HG02981 (cell line): Measurements from ENCODE around the gene SCFD2.
"Not testable (repeated sequence)": the region's sequence is repeated elsewhere in the genome, so short reads cannot be mapped to it uniquely, and the experiment has no call there.

ENCODE experiments used
- ATAC-seq: cut with Tn5 transposase; IDR thresholded peaks from one replicate; pipeline ENCODE4 v1.9.1; 2021; ENCODE audit warnings: mild to moderate bottlenecking, moderate library complexity; ENCODE audit not compliant: unreplicated experiment

The SCFD2 gene

GRCh38 chr4:53150631-53151488 is 215.0 kb downstream of the SCFD2 start:
- ATAC-seq, result no peak

- ATAC-seq, result no peak
Measured at GRCh38 chr4:53147711-53148110, 218.2 kb downstream of the SCFD2 start.

- no peak for ATAC-seq
Measured at GRCh38 chr4:53147197-53147596, 218.7 kb downstream of the SCFD2 start.

GRCh38 chr4:53141308-53141707 is 224.6 kb downstream of the SCFD2 start:
- no peak for ATAC-seq

GRCh38 chr4:53139256-53139655 is 226.6 kb downstream of the SCFD2 start:
- not testable (repeated sequence) for ATAC-seq

GRCh38 chr4:53137468-53137867 is 228.4 kb downstream of the SCFD2 start:
- no peak for ATAC-seq

GRCh38 chr4:53136954-53137353 is 228.9 kb downstream of the SCFD2 start:
- no peak for ATAC-seq

- no peak for ATAC-seq
Measured at GRCh38 chr4:53132132-53132891, 233.5 kb downstream of the SCFD2 start.

GRCh38 chr4:53131562-53131925 is 234.3 kb downstream of the SCFD2 start:
- no peak for ATAC-seq

- ATAC-seq, result no peak
Measured at GRCh38 chr4:53130896-53131561, 234.8 kb downstream of the SCFD2 start.

- ATAC-seq, result no peak
Measured at GRCh38 chr4:53128706-53129357, 237.0 kb downstream of the SCFD2 start.

- ATAC-seq, result no peak
Measured at GRCh38 chr4:53128231-53128630, 237.6 kb downstream of the SCFD2 start.

GRCh38 chr4:53127365-53127764 is 238.5 kb downstream of the SCFD2 start:
- ATAC-seq, result no peak

GRCh38 chr4:53126099-53126498 is 239.8 kb downstream of the SCFD2 start:
- ATAC-seq, result no peak

- no peak for ATAC-seq
Measured at GRCh38 chr4:53123819-53124218, 242.0 kb downstream of the SCFD2 start.

GRCh38 chr4:53123171-53123570 is 242.7 kb downstream of the SCFD2 start:
- no peak for ATAC-seq

GRCh38 chr4:53122280-53123116 is 243.4 kb downstream of the SCFD2 start:
- no peak for ATAC-seq

- ATAC-seq, result no peak
Measured at GRCh38 chr4:53121264-53121865, 244.5 kb downstream of the SCFD2 start.

GRCh38 chr4:53120778-53121177 is 245.1 kb downstream of the SCFD2 start:
- ATAC-seq, result no peak

GRCh38 chr4:53119680-53120079 is 246.2 kb downstream of the SCFD2 start:
- no peak for ATAC-seq
